ENCODE results near the gene PEX11G.

PEX11G gene

DNA sequence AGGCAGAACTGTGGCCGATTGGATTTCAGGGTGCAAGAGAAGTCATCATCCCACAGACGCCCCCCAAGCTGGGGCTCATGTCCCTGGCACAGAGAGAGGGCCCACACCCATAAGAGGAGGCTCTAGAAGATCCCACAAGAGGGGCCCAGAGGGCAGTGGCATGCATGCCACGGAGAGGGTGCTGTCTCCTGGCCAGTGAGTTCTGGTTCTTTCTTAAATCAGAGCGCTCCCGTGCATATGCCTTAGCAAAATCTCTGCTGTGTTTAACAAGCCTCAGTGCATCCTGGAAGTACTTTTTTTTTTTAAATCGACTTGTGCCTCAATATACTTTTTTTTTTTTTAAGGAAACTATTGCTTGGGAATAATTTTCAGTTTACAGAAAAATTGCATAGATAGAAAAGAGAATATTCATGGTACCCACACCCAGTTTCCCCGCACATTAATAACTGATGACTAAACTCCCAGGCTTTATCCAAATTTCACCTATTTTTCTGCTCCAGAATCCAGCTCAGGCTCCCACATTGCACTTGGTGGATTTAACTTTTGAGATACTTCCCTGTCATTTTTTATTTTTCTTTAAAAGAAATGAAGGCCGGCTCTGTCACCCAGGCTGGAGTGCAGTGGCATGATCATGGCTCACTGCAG, 59.1 kb downstream of the PEX11G start:
- H3K27ac ChIP-seq, result no peak overlapping the region
- TF ChIP-seq, protein P1, sequence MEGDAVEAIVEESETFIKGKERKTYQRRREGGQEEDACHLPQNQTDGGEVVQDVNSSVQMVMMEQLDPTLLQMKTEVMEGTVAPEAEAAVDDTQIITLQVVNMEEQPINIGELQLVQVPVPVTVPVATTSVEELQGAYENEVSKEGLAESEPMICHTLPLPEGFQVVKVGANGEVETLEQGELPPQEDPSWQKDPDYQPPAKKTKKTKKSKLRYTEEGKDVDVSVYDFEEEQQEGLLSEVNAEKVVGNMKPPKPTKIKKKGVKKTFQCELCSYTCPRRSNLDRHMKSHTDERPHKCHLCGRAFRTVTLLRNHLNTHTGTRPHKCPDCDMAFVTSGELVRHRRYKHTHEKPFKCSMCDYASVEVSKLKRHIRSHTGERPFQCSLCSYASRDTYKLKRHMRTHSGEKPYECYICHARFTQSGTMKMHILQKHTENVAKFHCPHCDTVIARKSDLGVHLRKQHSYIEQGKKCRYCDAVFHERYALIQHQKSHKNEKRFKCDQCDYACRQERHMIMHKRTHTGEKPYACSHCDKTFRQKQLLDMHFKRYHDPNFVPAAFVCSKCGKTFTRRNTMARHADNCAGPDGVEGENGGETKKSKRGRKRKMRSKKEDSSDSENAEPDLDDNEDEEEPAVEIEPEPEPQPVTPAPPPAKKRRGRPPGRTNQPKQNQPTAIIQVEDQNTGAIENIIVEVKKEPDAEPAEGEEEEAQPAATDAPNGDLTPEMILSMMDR (conservative IDR thresholded peaks at IDR 0.05), result no peak

DNA sequence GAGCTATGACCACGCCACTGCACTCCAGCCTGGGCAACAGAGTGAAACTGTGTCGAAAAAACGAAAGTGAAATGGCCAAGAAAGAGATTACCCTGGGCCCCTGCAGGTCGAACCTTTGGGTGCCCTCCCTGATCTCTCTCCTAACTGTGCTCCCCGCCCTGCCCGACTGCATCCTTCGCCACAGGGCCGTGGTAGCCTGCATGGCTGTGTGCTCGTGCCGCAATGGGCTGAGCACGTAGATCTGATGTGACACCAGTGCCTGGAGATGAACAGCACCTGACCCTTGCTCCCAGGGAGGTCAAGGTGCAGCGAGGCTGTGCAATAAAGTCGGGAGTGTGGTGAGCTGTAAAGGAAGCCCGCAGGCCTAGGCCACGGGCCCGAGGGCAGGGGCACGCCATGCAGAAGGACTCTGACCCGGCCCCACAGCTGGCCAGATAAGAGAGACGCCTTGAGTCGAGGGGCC, 60.2 kb downstream of the PEX11G start:
- TF ChIP-seq, protein P1 (conservative IDR thresholded peaks at IDR 0.05), result no peak
- no peak overlapping the region; the same call in 1 of the 2 replicates for H3K27ac ChIP-seq

DNA sequence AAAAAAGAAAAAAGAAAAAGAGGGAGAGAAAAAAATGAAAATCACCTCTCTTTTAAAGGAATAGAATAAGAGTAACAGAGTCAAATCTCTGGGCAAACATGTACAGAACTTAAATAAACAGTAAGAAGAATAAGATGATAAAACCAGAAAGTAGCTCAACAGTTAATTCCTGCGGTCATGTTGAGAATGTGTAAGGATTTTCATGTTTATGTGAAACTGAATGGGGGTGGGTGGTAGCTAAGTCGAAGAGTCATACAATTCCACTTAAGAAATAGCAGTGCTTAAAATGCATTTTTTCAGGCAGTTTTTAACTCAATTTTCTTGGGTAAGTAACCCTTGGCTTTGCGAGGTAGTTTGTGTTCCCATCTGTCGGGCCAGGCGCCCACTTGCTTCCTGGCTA, 60.9 kb downstream of the PEX11G start:
- TF ChIP-seq, protein P1 (conservative IDR thresholded peaks at IDR 0.05), result no peak
- peak overlapping the region; percentile 28; the same call in 1 of the 2 replicates for H3K27ac ChIP-seq

DNA sequence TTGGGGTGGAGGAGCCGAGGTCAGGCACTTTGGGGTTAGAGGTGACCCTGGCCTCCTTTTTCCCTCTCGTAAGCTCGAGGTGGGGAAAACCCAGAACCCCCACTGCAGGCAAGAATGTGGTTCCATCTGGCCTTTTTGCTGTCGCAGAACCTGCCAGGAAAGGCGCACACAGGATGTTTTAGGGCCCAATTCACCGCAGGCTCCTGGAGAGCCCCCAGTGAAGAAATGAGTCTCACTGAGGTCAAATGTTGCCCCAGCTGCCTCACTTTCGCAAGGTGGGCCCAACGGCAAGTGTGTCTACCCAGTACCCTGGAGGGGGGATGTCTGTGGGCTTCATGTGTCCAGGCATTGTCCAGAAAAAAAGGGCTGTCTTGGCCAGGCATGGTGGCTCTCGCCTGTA, 61.8 kb downstream of the PEX11G start:
- TF ChIP-seq, protein P1 (conservative IDR thresholded peaks at IDR 0.05), result no peak

More for the DNA sequence above, 61.8 kb downstream of the PEX11G start:
- peak overlapping the region; percentile 28; the same call in 1 of the 2 replicates for H3K27ac ChIP-seq
